Measurements from ENCODE around the gene GRHL3.

Gene GRHL3

GRCh38 chr1:24386931-24387330 is 67.8 kb downstream of the GRHL3 start:
- no peak overlapping the region for H4K91ac ChIP-seq (ENCODE audit: low read depth, low read length, poor library complexity)
- no peak for DNase-seq (ENCODE audit: low spot score)
- H2BK15ac ChIP-seq (ENCODE audit: low read length), result no peak overlapping the region
- no CpG with 5 or more reads among the region's 11 CpGs for whole genome bisulfite sequencing, 2 donors (ENCODE audit: extremely low coverage in 2 of 2, insufficient read length in 2 of 2, insufficient replicate concordance in 1 of 2)
- no peak overlapping the region for H3K9ac ChIP-seq (ENCODE audit: low read depth, low read length, poor library complexity)
- H3K9me3 ChIP-seq (replicated peaks in 1 of 2; ENCODE audit: control insufficient read depth in 2 of 2, insufficient read depth in 1 of 2, low read depth in 1 of 2, low read length in 2 of 2), result no peaks in the 10 kb centered on the region
- H3K4ac ChIP-seq (ENCODE audit: low read length), result no peak overlapping the region
- no peak overlapping the region for H2BK12ac ChIP-seq (ENCODE audit: low read length)
- no peak overlapping the region for H2BK5ac ChIP-seq (ENCODE audit: low read length)
- no peak overlapping the region for H2AK5ac ChIP-seq (ENCODE audit: low read depth, low read length)
- no peak overlapping the region for H4K8ac ChIP-seq (ENCODE audit: low read depth, low read length)
- no peak overlapping the region for H3K4me3 ChIP-seq (ENCODE audit: low read length in 2 of 2)
- H3K4me2 ChIP-seq (ENCODE audit: insufficient read depth, low read length, poor library complexity, severe bottlenecking), result no peak overlapping the region
- no peak overlapping the region for H2AFZ ChIP-seq (ENCODE audit: low read length)
- no peak overlapping the region for H3K14ac ChIP-seq (ENCODE audit: low read length)
- H3K79me1 ChIP-seq (ENCODE audit: low read depth, low read length), result no peaks in the 10 kb centered on the region
- no peak overlapping the region for H3K23ac ChIP-seq (ENCODE audit: low read depth, low read length, poor library complexity)
- no peak overlapping the region for H3K18ac ChIP-seq (ENCODE audit: low read length)
- no peak overlapping the region for H3K27ac ChIP-seq (replicated peaks; ENCODE audit: low read length)
- H3K36me3 ChIP-seq (replicated peaks in 1 of 2; ENCODE audit: control insufficient read depth in 2 of 2, insufficient read depth in 2 of 2, low read length in 2 of 2), result no peaks in the 10 kb centered on the region
- H2BK120ac ChIP-seq (ENCODE audit: low read depth, low read length), result no peak overlapping the region
- H3K4me1 ChIP-seq (ENCODE audit: control insufficient read depth in 2 of 2, insufficient read depth in 1 of 2, low read depth in 1 of 2, low read length in 2 of 2), result peaks cover 0 to 2% of the 10 kb centered on the region in 2 donors
- no peaks in the 10 kb centered on the region for H3K27me3 ChIP-seq (ENCODE audit: control insufficient read depth in 3 of 3, insufficient read depth in 3 of 3, low read depth in 1 of 3, low read length in 3 of 3)

GRCh38 chr1:24387636-24388175 is 68.5 kb downstream of the GRHL3 start:
- WGBS, 2 donors (ENCODE audit: extremely low coverage in 2 of 2, insufficient read length in 2 of 2, insufficient replicate concordance in 1 of 2), result no CpG with 5 or more reads among the region's 1 CpG
- Histone ChIP-seq H3K9ac (ENCODE audit: low read depth, low read length, poor library complexity) (no peak overlapping the region), H3K4ac (ENCODE audit: low read length) (no peak overlapping the region), H4K8ac (ENCODE audit: low read depth, low read length) (no peak overlapping the region), H3K36me3 (replicated peaks in 1 of 2; ENCODE audit: control insufficient read depth in 2 of 2, insufficient read depth in 2 of 2, low read length in 2 of 2) (no peaks in the 10 kb centered on the region), H3K18ac (ENCODE audit: low read length) (no peak overlapping the region), H3K79me1 (ENCODE audit: low read depth, low read length) (no peaks in the 10 kb centered on the region), H3K27ac (replicated peaks; ENCODE audit: low read length) (no peak overlapping the region), H2AFZ (ENCODE audit: low read length) (no peak overlapping the region), H4K91ac (ENCODE audit: low read depth, low read length, poor library complexity) (no peak overlapping the region), H3K23ac (ENCODE audit: low read depth, low read length, poor library complexity) (no peak overlapping the region), H3K14ac (ENCODE audit: low read length) (no peak overlapping the region), H2BK15ac (ENCODE audit: low read length) (no peak overlapping the region), H2BK5ac (ENCODE audit: low read length) (no peak overlapping the region), H3K4me2 (ENCODE audit: insufficient read depth, low read length, poor library complexity, severe bottlenecking) (no peak overlapping the region), H2BK12ac (ENCODE audit: low read length) (no peak overlapping the region), H3K4me1 (ENCODE audit: control insufficient read depth in 2 of 2, insufficient read depth in 1 of 2, low read depth in 1 of 2, low read length in 2 of 2) (peaks cover 0 to 2% of the 10 kb centered on the region in 2 donors), H3K4me3 (ENCODE audit: low read length in 2 of 2) (no peak overlapping the region), H2AK5ac (ENCODE audit: low read depth, low read length) (no peak overlapping the region), H3K27me3 (ENCODE audit: control insufficient read depth in 3 of 3, insufficient read depth in 3 of 3, low read depth in 1 of 3, low read length in 3 of 3) (no peaks in the 10 kb centered on the region), H3K9me3 (replicated peaks in 1 of 2; ENCODE audit: control insufficient read depth in 2 of 2, insufficient read depth in 1 of 2, low read depth in 1 of 2, low read length in 2 of 2) (no peaks in the 10 kb centered on the region), H2BK120ac (ENCODE audit: low read depth, low read length) (no peak overlapping the region)
- no peak for DNase-seq (ENCODE audit: low spot score)

- no peak overlapping the region for H3K9ac ChIP-seq (ENCODE audit: low read depth, low read length, poor library complexity)
- H3K4ac ChIP-seq (ENCODE audit: low read length), result no peak overlapping the region
- H2BK15ac ChIP-seq (ENCODE audit: low read length), result no peak overlapping the region
- no peak overlapping the region for H2BK12ac ChIP-seq (ENCODE audit: low read length)
- H3K36me3 ChIP-seq (replicated peaks in 1 of 2; ENCODE audit: control insufficient read depth in 2 of 2, insufficient read depth in 2 of 2, low read length in 2 of 2), result no peaks in the 10 kb centered on the region
- H3K9me3 ChIP-seq (replicated peaks in 1 of 2; ENCODE audit: control insufficient read depth in 2 of 2, insufficient read depth in 1 of 2, low read depth in 1 of 2, low read length in 2 of 2), result no peaks in the 10 kb centered on the region
- no peak overlapping the region for H2BK5ac ChIP-seq (ENCODE audit: low read length)
- no peak overlapping the region for H3K27ac ChIP-seq (replicated peaks; ENCODE audit: low read length)
- H3K18ac ChIP-seq (ENCODE audit: low read length), result no peak overlapping the region
- no peak overlapping the region for H3K4me2 ChIP-seq (ENCODE audit: insufficient read depth, low read length, poor library complexity, severe bottlenecking)
- H3K23ac ChIP-seq (ENCODE audit: low read depth, low read length, poor library complexity), result no peak overlapping the region
- no CpG with 5 or more reads among the region's 8 CpGs for WGBS, 2 donors (ENCODE audit: extremely low coverage in 2 of 2, insufficient read length in 2 of 2, insufficient replicate concordance in 1 of 2)
- no peak overlapping the region for H3K14ac ChIP-seq (ENCODE audit: low read length)
- no peaks in the 10 kb centered on the region for H3K27me3 ChIP-seq (ENCODE audit: control insufficient read depth in 3 of 3, insufficient read depth in 3 of 3, low read depth in 1 of 3, low read length in 3 of 3)
- no peaks in the 10 kb centered on the region for H3K79me1 ChIP-seq (ENCODE audit: low read depth, low read length)
- H3K4me1 ChIP-seq (ENCODE audit: control insufficient read depth in 2 of 2, insufficient read depth in 1 of 2, low read depth in 1 of 2, low read length in 2 of 2), result peaks cover 0 to 2% of the 10 kb centered on the region in 2 donors
- no peak overlapping the region for H3K4me3 ChIP-seq (ENCODE audit: low read length in 2 of 2)
- H4K91ac ChIP-seq (ENCODE audit: low read depth, low read length, poor library complexity), result no peak overlapping the region
- H2AK5ac ChIP-seq (ENCODE audit: low read depth, low read length), result no peak overlapping the region
- no peak overlapping the region for H4K8ac ChIP-seq (ENCODE audit: low read depth, low read length)
- H2BK120ac ChIP-seq (ENCODE audit: low read depth, low read length), result no peak overlapping the region
- H2AFZ ChIP-seq (ENCODE audit: low read length), result no peak overlapping the region
- no peak for DNase-seq (ENCODE audit: low spot score)
Observed at GRCh38 chr1:24388331-24388885, 69.3 kb downstream of the GRHL3 start.

- Histone ChIP-seq H3K4me3 (ENCODE audit: low read length in 2 of 2) (no peak overlapping the region), H3K9me3 (replicated peaks in 1 of 2; ENCODE audit: control insufficient read depth in 2 of 2, insufficient read depth in 1 of 2, low read depth in 1 of 2, low read length in 2 of 2) (no peaks in the 10 kb centered on the region), H3K18ac (ENCODE audit: low read length) (no peak overlapping the region), H4K8ac (ENCODE audit: low read depth, low read length) (no peak overlapping the region), H3K14ac (ENCODE audit: low read length) (no peak overlapping the region), H2BK12ac (ENCODE audit: low read length) (no peak overlapping the region), H3K4ac (ENCODE audit: low read length) (no peak overlapping the region), H2BK5ac (ENCODE audit: low read length) (no peak overlapping the region), H3K23ac (ENCODE audit: low read depth, low read length, poor library complexity) (no peak overlapping the region), H2BK120ac (ENCODE audit: low read depth, low read length) (no peak overlapping the region), H3K27me3 (ENCODE audit: control insufficient read depth in 3 of 3, insufficient read depth in 3 of 3, low read depth in 1 of 3, low read length in 3 of 3) (no peaks in the 10 kb centered on the region), H3K36me3 (replicated peaks in 1 of 2; ENCODE audit: control insufficient read depth in 2 of 2, insufficient read depth in 2 of 2, low read length in 2 of 2) (no peaks in the 10 kb centered on the region), H3K79me1 (ENCODE audit: low read depth, low read length) (peaks cover 2% of the 10 kb centered on the region), H2AFZ (ENCODE audit: low read length) (no peak overlapping the region), H2AK5ac (ENCODE audit: low read depth, low read length) (no peak overlapping the region), H3K4me2 (ENCODE audit: insufficient read depth, low read length, poor library complexity, severe bottlenecking) (no peak overlapping the region), H3K27ac (replicated peaks; ENCODE audit: low read length) (no peak overlapping the region), H4K91ac (ENCODE audit: low read depth, low read length, poor library complexity) (no peak overlapping the region), H2BK15ac (ENCODE audit: low read length) (no peak overlapping the region), H3K4me1 (ENCODE audit: control insufficient read depth in 2 of 2, insufficient read depth in 1 of 2, low read depth in 1 of 2, low read length in 2 of 2) (no peaks in the 10 kb centered on the region), H3K9ac (ENCODE audit: low read depth, low read length, poor library complexity) (no peak overlapping the region)
- DNase-seq (ENCODE audit: low spot score), result no peak
- WGBS, 2 donors (ENCODE audit: extremely low coverage in 2 of 2, insufficient read length in 2 of 2, insufficient replicate concordance in 1 of 2), result no CpG with 5 or more reads among the region's 4 CpGs
Observed at GRCh38 chr1:24389231-24389678, 70.1 kb downstream of the GRHL3 start.

All from neuronal stem cell (in vitro differentiated cells).